HepG2 (cell line): ENCODE results near the gene ANKRA2. TPM values are rescaled to one million over a fixed set of nuclear protein-coding genes. Genes with fewer than 3 reads are reported as not detected.
A peak's percentile ranks its signal among the peaks of the same experiment; 100 is the strongest.

Experiments
- BRCA1 ChIP-seq: sonication (generic); formaldehyde crosslinking; IDR thresholded peaks from 2 replicates; pipeline ENCODE4 v1.4.0; 2020; ENCODE audit warnings: missing genetic modification reagents
- CCDC6 ChIP-seq: sonication (generic); formaldehyde crosslinking; IDR thresholded peaks from 2 replicates; pipeline ENCODE4 v1.8.1; 2022; ENCODE audit warnings: mild to moderate bottlenecking, missing genetic modification reagents, moderate library complexity
- HNF4A ChIP-seq: sonication (generic); formaldehyde crosslinking; IDR thresholded peaks from 2 replicates; pipeline ENCODE4 v1.4.0; 2020; ENCODE audit warnings: missing genetic modification reagents
- IKZF1 ChIP-seq: fragments of 450-650 bp; IDR thresholded peaks from 2 replicates; pipeline ENCODE4 v1.7.1; 2016
- KDM1A ChIP-seq: IDR thresholded peaks from 2 replicates; pipeline ENCODE4 v1.6.1; 2016; ENCODE audit warnings: missing compliant biosample characterization
- KLF16 ChIP-seq, 2 experiments: sonication (generic) in 1 of 2; formaldehyde crosslinking in 1 of 2; IDR thresholded peaks; 2 replicates each; pipeline versions ENCODE4 v1.6.1 to v1.8.0; 2016 to 2023; ENCODE audit warnings: missing genetic modification reagents in 2 of 2, missing compliant biosample characterization in 1 of 2
- NFE2L2 ChIP-seq: fragments of 150-350 bp; IDR thresholded peaks from 2 replicates; pipeline ENCODE4 v1.6.1; 2014; ENCODE audit warnings: low read length
- NFKB2 ChIP-seq: sonication (generic); formaldehyde crosslinking; IDR thresholded peaks from 2 replicates; pipeline ENCODE4 v1.4.0; 2020; ENCODE audit warnings: missing genetic modification reagents, borderline replicate concordance
- PAX8 ChIP-seq: sonication (generic); formaldehyde crosslinking; IDR thresholded peaks from 2 replicates; pipeline ENCODE4 v1.8.0; 2022; ENCODE audit warnings: mild to moderate bottlenecking, missing genetic modification reagents, borderline replicate concordance
- SOX5 ChIP-seq: IDR thresholded peaks from 2 replicates; pipeline ENCODE4 v1.6.1; 2016; ENCODE audit warnings: borderline replicate concordance
- ZNF136 ChIP-seq: sonication (generic); formaldehyde crosslinking; IDR thresholded peaks from 2 replicates; pipeline ENCODE4 v1.8.1; 2022; ENCODE audit warnings: low read depth, mild to moderate bottlenecking, moderate library complexity, missing genetic modification reagents
- ZNF713 ChIP-seq: sonication (generic); formaldehyde crosslinking; IDR thresholded peaks from 2 replicates; pipeline ENCODE4 v1.4.0; 2020; ENCODE audit warnings: mild to moderate bottlenecking, missing genetic modification reagents
- ZNF790 ChIP-seq: sonication (generic); formaldehyde crosslinking; IDR thresholded peaks from 2 replicates; pipeline ENCODE4 v1.8.0; 2022; ENCODE audit warnings: missing genetic modification reagents, mild to moderate bottlenecking, borderline replicate concordance
- ZSCAN22 ChIP-seq: sonication (generic); formaldehyde crosslinking; IDR thresholded peaks from 2 replicates; pipeline ENCODE4 v1.4.0; 2020; ENCODE audit warnings: mild to moderate bottlenecking, missing genetic modification reagents
- polyA plus RNA-seq, 8 experiments: library from polyadenylated mRNA; depleted of rRNA in 3 of 8; stranded (reverse) in 7 of 8; unstranded in 1 of 8; fragments of >200 nt; fragmentation: Illumina TruSeq in 4 of 8; extraction: Trizol in 4 of 8; gene quantifications; 2 replicates each; pipeline versions ENCODE4 v1.2.1 to v1.2.3, GENCODE V29; 2011 to 2016; ENCODE audit warnings: low read depth in 4 of 8, missing spikeins in 1 of 8, mixed read lengths in 1 of 8; ENCODE audit not compliant: insufficient read depth in 1 of 8
- total RNA-seq, 5 experiments: library from RNA; depleted of rRNA; stranded (reverse); fragments of >200 nt; fragmentation: Illumina TruSeq; extraction: Trizol; gene quantifications; 2 replicates each; pipeline ENCODE4 v1.2.3, GENCODE V29; 2016; ENCODE audit warnings: low read depth in 1 of 5
- TF ChIP-seq, protein P1 (sequence below), 2 experiments: sonication (generic) in 1 of 2; formaldehyde crosslinking in 1 of 2; IDR thresholded peaks; 2 replicates each; pipeline versions ENCODE4 v1.4.0 to v1.6.1; 2016 to 2020; ENCODE audit warnings: borderline replicate concordance in 1 of 2, low read depth in 1 of 2, mild to moderate bottlenecking in 1 of 2, missing genetic modification reagents in 1 of 2
- TF ChIP-seq, protein P2 (sequence below): sonication (generic); formaldehyde crosslinking; IDR thresholded peaks from 2 replicates; pipeline ENCODE4 v1.4.0; 2020; ENCODE audit warnings: mild to moderate bottlenecking, low read depth, missing genetic modification reagents
- TF ChIP-seq, protein P3 (sequence below): sonication (generic); formaldehyde crosslinking; conservative IDR thresholded peaks from 2 replicates; pipeline ENCODE4 v1.4.0; 2020; ENCODE audit warnings: missing genetic modification reagents
- TF ChIP-seq, protein P4 (sequence below): sonication (generic); formaldehyde crosslinking; IDR thresholded peaks from 2 replicates; pipeline ENCODE4 v1.8.0; 2022; ENCODE audit warnings: low read depth, missing genetic modification reagents

The ANKRA2 gene
- total and polyA plus RNA-seq, 2 of the 13 experiments (the other 11 are each of a cell fraction or from before 2014, with no cell fraction given) = 23.6 to 33.6 TPM

DNA sequence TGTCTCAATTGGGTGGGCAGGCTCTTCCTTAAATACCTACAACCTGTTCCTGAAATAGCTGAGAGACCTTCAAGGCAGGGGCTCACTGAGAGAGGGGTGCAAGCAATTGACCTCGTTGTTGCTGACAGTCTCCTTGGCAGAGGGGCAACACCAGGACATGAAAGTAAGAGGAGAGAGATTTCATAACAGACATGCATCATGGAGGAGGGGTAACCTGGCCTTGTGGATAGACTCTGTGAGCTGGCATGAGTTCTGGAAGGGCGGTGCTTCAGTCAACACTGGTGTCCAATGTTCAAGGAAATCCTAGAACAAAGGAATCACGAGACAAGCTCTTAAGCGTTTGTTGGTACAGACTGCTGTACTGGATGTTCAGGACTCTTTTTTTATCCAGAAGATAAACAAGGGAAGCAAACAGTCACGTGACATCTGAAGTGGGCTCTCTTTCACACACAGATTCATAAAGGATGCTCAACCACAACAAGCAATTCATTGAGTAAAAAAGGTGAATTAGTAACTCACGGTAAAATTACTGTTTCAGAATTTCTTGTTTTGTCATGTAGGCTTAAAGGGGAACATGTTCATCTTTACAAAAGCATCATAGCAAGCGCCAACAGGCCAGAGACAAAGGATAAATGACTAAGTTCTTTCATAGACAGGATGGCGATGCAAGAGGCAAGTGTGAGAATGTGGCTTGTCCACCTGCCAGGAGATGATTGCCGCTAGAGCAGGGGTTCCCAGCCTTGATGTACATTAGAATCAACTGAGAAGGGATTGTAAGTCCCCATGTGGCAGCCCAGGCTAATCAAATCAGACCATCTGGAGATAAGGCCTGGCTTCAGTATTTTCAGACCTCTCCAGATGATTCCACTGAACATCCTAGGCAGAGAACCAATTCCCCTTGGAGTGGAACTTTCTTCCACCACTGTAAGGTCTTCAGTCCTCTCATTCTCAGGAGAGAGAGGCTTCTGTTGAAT, 20.7 kb downstream of the ANKRA2 start (continued):
- TF ChIP-seq, protein P1, sequence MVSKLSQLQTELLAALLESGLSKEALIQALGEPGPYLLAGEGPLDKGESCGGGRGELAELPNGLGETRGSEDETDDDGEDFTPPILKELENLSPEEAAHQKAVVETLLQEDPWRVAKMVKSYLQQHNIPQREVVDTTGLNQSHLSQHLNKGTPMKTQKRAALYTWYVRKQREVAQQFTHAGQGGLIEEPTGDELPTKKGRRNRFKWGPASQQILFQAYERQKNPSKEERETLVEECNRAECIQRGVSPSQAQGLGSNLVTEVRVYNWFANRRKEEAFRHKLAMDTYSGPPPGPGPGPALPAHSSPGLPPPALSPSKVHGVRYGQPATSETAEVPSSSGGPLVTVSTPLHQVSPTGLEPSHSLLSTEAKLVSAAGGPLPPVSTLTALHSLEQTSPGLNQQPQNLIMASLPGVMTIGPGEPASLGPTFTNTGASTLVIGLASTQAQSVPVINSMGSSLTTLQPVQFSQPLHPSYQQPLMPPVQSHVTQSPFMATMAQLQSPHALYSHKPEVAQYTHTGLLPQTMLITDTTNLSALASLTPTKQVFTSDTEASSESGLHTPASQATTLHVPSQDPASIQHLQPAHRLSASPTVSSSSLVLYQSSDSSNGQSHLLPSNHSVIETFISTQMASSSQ (IDR thresholded peaks at IDR 0.05; ENCODE audit: low read depth) = peak; percentile 81
- TF ChIP-seq, protein P1 (CRISPR knock-in tag; IDR thresholded peaks at IDR 0.05; ENCODE audit: borderline replicate concordance) = peak; percentile 94
- TF ChIP-seq NFE2L2 = no peak
- peak; percentile 98 for TF ChIP-seq HNF4A (CRISPR knock-in tag)
- TF ChIP-seq, protein P2, sequence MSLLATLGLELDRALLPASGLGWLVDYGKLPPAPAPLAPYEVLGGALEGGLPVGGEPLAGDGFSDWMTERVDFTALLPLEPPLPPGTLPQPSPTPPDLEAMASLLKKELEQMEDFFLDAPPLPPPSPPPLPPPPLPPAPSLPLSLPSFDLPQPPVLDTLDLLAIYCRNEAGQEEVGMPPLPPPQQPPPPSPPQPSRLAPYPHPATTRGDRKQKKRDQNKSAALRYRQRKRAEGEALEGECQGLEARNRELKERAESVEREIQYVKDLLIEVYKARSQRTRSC (CRISPR knock-in tag) = no peak
- TF ChIP-seq ZNF713 (CRISPR knock-in tag) = no peak
- TF ChIP-seq, protein P3, sequence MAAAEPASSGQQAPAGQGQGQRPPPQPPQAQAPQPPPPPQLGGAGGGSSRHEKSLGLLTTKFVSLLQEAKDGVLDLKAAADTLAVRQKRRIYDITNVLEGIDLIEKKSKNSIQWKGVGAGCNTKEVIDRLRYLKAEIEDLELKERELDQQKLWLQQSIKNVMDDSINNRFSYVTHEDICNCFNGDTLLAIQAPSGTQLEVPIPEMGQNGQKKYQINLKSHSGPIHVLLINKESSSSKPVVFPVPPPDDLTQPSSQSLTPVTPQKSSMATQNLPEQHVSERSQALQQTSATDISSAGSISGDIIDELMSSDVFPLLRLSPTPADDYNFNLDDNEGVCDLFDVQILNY = no peak
- peak in 1 of 2 experiments; percentile 79; a peak in 1 of 4 replicates for TF ChIP-seq KLF16 (CRISPR knock-in tag; IDR thresholded peaks at IDR 0.05)
- no peak; the same call in 1 of the 2 replicates for TF ChIP-seq CCDC6 (CRISPR knock-in tag)
- TF ChIP-seq BRCA1 (CRISPR knock-in tag) = 0 out of 2 replicates have a peak, but pooled peaks have one; percentile 34
- no peak for TF ChIP-seq ZNF790 (CRISPR knock-in tag)
- TF ChIP-seq SOX5 (CRISPR knock-in tag) = peak; percentile 100
- TF ChIP-seq PAX8 (CRISPR knock-in tag) = no peak
- TF ChIP-seq IKZF1 = no peak
- no peak for TF ChIP-seq NFKB2 (CRISPR knock-in tag)
- no peak; the same call in 1 of the 2 replicates for TF ChIP-seq KDM1A
- TF ChIP-seq ZSCAN22 (CRISPR knock-in tag) = no peak; the same call in 1 of the 2 replicates
- no peak for TF ChIP-seq ZNF136 (CRISPR knock-in tag)
- TF ChIP-seq, protein P4, sequence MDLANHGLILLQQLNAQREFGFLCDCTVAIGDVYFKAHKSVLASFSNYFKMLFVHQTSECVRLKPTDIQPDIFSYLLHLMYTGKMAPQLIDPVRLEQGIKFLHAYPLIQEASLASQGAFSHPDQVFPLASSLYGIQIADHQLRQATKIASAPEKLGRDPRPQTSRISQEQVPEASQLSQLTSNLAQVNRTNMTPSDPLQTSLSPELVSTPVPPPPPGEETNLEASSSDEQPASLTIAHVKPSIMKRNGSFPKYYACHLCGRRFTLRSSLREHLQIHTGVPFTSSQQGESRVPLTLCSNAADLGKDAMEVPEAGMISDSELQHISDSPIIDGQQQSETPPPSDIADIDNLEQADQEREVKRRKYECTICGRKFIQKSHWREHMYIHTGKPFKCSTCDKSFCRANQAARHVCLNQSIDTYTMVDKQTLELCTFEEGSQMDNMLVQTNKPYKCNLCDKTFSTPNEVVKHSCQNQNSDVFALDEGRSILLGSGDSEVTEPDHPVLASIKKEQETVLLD (CRISPR knock-in tag) = no peak; the same call in 1 of the 2 replicates
